HFF-Myc (cell line): ENCODE data around the gene PSMD12.
"Not testable (repeated sequence)": the region's sequence is repeated elsewhere in the genome, so short reads cannot be mapped to it uniquely, and the experiment has no call there.

ENCODE experiments used
- DNase-seq: peaks from one replicate; pipeline ENCODE4 v3.0.0-alpha.2; 2011; ENCODE audit warnings: low read depth; ENCODE audit errors: extremely low read depth
- H3K4me3 ChIP-seq: replicated peaks from 2 replicates; pipeline ENCODE4 v1.5.1; 2011; ENCODE audit warnings: low read depth, mild to moderate bottlenecking, control low read depth, low read length
- TF ChIP-seq, protein P1 (sequence below): IDR thresholded peaks from 2 replicates; pipeline ENCODE4 v1.5.1; 2012; ENCODE audit warnings: mild to moderate bottlenecking, low read depth, low read length, control low read depth; ENCODE audit errors: missing control alignments

PSMD12 gene

DNA sequence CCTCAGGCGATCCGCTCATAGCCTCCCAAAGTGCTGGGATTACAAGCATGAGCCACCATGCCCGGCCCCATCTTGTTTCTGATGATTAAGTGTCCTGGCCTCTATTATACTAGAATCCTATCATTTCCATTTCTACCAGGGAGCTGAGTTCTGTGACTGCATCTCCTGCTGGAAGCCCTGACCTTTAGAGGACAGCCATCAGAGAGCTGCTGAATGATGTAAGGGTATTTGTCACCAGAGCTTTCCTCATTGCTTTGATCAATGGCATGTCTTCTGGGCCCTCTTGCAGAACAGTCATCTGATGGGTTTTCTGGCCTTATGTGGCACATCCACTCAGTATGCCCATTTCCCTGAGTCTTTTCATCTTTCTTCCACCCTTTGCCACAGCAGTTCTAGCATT lies 39.9 kb downstream of the PSMD12 start:
- TF ChIP-seq, protein P1, sequence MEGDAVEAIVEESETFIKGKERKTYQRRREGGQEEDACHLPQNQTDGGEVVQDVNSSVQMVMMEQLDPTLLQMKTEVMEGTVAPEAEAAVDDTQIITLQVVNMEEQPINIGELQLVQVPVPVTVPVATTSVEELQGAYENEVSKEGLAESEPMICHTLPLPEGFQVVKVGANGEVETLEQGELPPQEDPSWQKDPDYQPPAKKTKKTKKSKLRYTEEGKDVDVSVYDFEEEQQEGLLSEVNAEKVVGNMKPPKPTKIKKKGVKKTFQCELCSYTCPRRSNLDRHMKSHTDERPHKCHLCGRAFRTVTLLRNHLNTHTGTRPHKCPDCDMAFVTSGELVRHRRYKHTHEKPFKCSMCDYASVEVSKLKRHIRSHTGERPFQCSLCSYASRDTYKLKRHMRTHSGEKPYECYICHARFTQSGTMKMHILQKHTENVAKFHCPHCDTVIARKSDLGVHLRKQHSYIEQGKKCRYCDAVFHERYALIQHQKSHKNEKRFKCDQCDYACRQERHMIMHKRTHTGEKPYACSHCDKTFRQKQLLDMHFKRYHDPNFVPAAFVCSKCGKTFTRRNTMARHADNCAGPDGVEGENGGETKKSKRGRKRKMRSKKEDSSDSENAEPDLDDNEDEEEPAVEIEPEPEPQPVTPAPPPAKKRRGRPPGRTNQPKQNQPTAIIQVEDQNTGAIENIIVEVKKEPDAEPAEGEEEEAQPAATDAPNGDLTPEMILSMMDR = no peak
- no peak overlapping the region for H3K4me3 ChIP-seq
- DNase-seq = no peak

DNA sequence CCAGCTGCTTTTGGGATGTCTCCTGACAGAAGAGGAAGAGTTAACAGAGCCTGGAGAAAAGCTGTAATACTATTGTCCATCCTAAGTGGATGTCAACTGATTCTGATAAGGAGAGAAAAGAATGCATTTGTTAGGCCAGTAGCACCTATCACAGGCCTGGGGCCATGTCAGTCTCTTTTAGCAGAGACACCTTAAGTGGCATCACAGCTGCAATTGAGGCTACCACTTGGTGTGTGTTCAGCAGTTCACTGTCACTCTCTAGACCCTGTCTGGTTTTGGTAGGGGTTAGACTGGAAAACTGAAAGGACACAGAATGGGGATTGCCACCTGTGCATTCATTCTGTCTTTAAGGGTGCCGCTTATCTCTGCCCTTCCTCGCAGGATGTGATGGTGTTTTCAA lies 42.0 kb downstream of the PSMD12 start:
- DNase-seq = no peak
- TF ChIP-seq, protein P1 = no peak
- no peak overlapping the region for H3K4me3 ChIP-seq

- TF ChIP-seq, protein P1 = no peak
- no peak for DNase-seq
- no peak overlapping the region for H3K4me3 ChIP-seq
These were observed 42.9 kb downstream of the PSMD12 start for GRCh38 chr17:67323445-67323844.

DNA sequence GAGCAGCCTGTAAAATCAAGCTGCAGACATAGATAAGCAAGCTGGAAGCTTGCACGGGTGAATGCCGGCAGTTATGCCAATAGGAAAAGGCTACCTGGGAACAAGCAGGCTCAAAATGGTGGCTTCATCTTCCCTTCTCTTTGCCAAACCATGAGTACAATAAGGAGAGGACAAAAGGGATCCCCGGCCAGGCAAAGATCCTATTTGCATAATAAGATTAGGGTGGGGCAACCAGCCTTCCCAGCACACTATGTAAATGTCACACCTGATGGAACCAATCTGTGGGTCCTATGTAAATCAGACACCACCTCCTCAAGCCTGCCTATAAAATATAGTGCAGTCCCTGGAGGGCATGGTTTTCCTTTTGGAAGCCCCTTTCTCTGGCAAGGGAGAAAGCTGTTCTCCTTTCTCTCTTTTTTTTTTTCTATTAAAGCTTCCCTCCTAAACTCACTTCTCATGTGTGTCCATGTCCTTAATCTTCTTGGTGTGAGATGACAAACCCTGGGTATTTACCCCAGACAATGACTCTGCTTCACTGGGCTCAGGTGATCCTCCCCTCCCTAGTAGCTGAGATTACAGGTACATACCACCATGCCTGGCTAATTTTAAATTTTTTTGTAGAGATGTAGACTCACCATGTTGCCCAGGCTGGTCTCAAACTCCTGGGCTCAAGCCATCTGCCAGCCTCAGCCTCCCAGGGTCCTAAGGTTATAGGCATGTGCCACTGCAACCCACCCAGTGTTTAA lies 44.2 kb downstream of the PSMD12 start:
- TF ChIP-seq, protein P1 = no peak
- DNase-seq = no peak
- no peak overlapping the region for H3K4me3 ChIP-seq

GRCh38 chr17:67321486-67321885 lies 44.9 kb downstream of the PSMD12 start:
- DNase-seq, H3K4me3 ChIP-seq: not testable (repeated sequence)

- no peak overlapping the region for H3K4me3 ChIP-seq
- no peak for DNase-seq
- TF ChIP-seq, protein P1 = no peak
These were observed 49.6 kb downstream of the PSMD12 start for GRCh38 chr17:67316781-67317180.

DNA sequence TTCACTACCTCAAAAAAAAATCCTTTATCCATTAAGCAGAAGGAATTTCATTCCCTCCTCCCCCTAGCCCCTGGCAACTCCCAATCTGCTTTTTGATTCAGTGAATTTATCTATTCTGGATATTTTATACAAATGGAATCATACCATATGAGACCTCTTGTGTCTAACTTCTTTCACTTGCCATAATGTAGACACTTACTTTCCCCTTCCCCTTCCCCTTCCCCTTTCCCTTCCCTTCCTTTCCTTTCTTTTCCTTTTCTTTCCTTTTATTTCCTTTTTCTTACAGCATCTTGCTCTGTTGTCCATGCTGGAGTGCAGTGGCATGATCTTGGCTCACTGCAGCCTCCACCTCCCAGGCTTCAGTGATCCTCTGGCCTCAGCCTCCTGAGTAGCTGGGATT lies 50.5 kb downstream of the PSMD12 start:
- no peak overlapping the region for H3K4me3 ChIP-seq
- DNase-seq = no peak
- TF ChIP-seq, protein P1 = no peak
